Superior temporal gyrus (tissue), 1 donor: ENCODE data around the gene SIDT2.
A peak's percentile ranks its signal among the peaks of the same experiment; 100 is the strongest.

Experiments used
- DNase-seq: peaks from one replicate; pipeline ENCODE4 v3.0.0-alpha.2; 2016; ENCODE audit errors: extremely low spot score

The SIDT2 gene

DNA sequence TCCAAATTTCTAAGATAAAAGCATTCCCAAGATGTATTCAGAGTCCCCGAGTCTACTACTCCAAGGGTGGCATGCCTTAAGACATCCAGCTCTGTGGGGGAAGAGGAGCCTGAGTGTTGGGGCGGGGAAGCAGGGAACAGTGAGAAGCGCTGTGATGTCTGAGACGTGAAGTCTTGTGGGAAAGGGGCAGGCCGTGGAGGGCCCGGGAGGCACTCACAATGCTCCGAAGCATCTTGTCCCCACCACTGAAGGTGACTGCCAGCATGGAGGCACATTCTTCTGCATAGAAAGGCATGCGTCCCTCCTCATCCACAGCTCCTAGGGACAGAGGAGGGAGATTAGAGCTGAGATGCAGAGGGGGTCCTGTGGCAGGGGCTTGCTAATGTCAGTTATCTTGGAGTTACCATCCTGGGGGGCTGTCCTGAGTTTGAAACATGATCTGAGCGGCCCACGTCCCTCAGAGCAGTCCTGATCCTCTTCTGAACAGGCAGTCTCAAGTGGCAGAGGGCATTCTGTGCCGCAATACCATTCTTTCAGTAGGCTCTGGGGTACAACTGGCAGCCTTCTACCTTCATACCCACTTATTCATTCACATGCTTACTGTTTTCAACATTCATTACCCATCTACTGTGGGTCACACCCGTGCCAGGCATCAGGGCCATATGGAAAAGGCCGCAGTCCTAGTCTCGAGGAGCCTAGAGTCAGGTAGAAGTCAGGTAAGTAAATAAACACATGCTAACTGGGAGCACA, 44.6 kb downstream of the SIDT2 start:
- DNase-seq, result no peak

DNA sequence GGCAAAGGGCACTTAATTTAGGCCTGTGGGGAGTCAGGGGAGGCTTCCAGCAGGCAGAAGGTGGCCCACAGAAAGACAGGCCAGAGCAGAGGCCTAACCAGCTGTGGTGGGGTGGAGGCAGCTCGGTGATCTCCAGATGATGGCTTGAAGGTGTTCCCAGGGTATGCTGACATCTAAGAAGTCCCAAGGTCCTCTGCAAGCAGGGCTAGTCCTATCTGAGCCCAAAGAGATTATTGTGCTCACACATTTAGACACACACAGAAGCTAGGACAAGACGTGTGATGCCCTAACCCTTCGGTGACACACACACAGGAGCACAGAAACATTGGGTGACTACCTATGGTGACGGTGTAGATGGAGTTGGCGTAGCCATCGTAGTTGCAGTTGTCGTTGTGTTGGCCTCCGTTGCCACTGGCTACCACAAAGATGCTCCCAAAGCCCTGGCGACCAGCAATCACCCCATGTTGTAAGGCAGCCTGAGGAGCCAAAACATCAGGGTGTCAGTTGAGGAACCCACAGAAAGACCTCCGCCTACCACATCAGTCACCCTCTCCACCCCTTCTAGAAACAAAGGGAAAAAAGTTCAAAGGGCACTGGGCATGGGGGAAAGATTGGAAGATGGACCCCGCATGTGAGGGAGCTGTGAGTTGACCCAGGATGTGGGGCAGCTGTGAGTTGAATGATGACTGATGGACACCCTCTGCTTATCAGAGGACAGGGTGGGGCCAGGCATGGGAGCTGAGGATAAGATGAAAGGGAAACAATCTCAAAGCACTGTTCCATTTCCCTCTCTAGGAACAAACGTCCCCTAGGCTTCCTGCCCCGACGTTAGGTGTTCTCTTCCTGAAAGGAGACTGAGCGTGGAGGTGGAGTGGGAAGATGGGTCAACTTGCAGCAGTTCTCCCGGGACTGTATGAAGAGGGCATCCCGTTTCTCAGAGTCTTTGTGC, 45.5 kb downstream of the SIDT2 start:
- no peak for DNase-seq

DNA sequence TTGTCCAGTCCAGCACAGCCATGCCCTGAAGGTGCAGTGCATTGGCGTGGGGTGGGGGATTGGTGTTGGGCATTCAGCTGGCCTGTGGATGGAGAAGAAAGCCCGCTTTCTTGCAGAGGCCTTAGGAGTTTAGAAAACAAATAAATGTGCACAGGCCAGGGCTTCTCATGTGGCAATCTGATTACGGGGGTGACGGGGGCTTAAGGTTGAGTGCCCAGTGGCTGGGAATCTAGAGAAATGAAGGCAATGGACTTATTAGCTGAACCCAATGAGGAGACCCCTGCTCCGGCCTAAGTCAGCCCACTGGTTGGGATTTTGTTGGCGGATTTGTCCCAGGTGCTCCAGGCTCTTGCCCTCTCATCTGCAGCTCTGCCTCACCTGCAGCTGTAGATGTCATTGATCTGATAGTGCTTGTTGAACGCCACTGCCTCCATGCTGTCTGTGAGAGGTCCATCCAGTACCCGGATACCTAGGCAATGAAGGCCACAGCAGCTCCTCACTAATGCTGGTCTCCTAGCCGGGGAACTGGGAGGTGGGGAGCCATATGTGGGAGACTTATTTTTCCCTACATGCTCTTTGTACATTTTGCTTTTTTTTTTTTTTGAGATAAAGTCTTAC, 47.1 kb downstream of the SIDT2 start:
- DNase-seq, result no peak

DNA sequence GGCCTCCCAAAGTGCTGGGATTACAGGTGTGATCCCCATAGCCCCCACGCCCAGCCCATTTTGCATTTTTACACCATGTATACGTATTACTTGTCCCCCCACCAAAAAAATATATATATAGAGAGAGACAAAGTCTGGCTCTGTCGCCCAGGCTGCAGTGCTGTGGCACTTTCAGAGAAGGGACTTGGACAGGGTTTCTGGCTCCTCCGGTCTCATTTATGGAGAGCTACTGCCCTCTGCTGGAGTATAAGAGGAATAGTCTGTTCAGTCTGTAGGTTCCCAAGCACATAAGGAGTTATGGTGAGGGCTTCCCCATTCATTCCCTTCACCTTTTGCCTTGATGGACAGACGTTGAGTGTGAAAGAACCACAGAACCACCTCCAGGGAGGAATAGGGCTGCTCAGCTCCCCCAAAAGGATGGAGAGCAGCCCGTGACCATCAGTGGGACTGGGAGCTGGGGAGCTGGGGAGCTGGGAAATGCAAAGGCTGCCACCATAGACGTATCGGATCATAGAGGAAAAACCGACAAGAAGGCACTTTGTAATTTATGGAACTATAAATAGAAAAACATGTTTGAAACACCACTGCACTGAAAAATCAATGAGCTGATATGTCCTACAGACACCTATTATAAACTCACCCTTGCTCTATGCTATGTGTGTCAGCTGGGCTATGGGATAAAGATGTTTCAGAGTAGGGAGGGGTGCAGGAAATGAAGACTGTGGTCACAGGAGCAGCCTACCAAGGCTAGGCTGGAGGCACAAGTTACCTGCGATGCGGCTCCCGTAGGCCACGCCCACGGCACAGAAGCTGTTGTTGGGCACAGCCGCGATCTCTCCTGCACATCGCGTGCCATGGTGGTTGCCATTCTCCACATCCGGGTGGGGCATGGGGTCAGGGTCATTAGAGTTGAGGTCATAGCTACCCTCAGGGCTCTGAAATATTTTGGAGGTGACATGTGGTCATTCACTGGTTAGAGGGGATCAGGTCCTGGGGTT, 48.1 kb downstream of the SIDT2 start:
- DNase-seq, result peak; percentile 95

DNA sequence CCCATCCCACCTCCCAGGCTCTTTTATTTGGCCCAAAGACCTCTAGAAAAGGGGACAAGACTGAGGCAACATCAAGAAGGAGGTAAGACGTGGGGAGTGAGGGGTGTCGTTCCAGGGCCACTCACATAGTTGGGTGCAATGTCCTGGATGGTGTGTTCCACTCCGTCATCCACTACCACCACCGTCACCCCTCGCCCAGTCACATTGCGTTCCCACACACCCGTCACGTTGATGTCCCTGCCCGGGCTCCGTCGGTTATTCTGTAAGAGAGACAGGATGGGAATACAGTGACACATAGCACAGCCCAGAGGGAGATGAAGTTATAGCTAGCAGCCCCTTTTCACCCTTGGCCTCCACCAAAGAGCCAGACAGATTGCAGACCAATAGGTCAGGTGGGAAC, 49.5 kb downstream of the SIDT2 start:
- DNase-seq, result no peak

DNA sequence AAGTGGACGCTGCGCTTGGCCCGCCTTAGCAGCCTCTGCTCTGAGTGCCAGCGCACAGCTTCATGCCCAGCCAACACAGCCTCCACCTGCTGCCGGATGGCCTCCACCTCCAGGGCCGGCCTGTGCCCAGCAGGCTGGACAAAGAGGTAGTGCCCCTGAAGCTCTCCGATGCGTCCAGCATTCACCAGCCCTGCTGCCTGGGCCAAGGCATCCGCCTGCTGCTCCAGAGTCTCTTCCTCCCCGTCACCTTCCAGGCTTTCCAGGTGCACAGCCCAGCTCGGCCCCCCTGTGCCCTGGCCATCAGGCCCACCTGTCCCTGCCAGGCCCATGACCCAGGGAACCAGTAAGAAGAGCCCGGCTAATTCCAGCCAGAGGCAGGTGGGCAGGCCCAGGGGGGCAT, 50.9 kb downstream of the SIDT2 start:
- DNase-seq, result no peak

DNA sequence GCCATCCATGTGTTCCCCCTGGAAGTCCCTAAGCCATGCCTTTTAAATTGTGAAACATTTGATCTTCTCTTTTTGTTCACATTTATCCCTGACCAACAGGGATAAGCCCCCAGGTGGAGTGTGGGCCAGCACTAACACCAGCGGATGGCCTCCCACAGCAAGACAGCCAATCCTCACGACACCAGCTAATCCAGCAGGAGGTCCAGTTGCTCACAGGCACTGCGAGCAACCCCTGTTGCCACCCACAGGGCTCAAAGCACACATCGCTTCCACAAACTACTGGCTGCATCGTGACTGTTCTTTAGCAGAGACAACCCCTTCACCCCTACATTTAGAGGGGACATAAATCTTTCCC, 51.4 kb downstream of the SIDT2 start:
- no peak for DNase-seq

DNA sequence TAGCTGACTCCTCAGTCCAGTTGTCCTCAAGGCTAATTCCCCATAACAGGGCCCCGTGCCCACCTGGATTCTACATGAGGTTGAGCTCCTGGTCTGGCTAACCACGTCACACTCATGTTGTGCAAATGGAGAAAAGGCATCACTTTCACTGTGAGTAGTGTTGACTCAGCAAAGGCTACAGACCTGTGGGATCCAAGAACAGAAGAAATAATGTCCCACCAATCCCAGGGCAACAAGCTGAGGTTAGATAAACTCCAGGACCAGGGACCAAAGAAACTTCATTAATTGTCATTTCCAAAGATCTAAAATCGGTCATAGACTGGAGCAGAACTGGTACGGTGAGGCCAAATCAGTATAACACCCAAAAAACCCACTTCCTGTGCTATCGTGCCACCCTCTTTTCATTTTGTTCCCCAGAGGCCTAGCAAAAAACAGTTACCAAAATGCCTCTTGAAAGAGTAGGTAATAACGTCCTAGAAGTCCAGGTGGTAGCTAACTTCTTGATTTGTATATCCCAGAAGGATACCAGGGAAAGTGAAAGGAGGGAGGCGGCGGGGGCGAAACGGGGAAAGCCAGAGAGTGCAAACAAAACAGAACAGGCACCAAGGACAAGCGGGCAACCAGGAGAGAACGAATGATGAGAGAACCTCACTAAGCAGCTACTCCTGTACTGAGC, 51.9 kb downstream of the SIDT2 start:
- no peak for DNase-seq

DNA sequence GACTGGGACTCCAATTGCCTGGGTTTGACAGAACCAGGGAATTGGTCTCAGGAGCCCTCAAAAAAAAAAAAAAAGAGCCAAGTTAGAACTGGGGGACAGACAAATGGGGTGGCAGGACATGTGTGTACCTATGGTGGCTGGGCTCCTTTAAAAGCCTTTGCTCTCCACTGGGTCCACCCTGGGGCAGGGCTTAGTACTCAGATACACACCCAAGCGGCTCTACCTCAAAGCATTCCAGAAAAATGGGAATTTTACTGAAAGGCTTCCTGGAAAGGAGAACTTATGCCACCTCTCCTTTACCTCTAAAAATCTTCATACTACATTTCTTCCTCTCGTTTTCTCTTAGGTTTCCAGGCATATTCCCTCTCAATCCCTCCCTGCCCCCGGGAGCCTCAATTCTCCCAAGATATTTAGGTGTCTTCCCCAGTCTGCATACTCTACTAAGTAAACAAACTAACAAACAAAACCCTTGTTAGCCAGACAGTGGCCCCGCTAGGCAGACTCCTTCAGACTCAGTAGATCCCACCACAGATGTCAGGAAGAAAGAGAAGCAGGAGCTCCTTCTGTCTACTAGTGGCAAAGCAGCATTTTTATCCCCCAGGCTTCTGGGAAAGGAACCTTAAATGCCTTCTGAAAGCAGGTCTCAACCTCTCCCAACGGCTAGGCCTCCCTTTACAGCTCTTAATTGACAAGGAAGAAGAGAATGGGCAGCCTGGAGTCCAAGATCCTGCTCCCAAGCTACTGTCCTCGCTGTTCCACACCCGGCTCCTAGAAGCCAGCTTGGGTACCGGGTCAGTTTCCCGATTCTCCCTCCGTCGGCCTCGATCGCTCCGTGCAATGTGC, 52.7 kb downstream of the SIDT2 start:
- no peak for DNase-seq

DNA sequence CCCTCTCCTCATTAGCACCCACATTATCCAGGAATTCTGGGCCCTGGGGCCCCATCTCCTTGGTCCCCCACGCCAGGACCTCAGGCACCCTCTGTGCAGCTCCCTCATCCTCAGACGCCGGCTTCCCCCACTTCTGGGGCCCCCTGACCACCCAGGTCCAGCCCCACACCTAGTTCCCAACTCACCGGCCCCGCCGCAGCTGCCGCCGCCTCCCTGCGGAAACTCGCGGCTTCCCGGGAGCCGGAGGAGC, 53.2 kb downstream of the SIDT2 start, which contains the start of gene PCSK7:
TSS of gene PCSK7 (minus strand) at position 232 of the 250 bp plus-strand sequence. CDS start 2,229 bp downstream, outside the sequence.
- DNase-seq, result no peak

DNA sequence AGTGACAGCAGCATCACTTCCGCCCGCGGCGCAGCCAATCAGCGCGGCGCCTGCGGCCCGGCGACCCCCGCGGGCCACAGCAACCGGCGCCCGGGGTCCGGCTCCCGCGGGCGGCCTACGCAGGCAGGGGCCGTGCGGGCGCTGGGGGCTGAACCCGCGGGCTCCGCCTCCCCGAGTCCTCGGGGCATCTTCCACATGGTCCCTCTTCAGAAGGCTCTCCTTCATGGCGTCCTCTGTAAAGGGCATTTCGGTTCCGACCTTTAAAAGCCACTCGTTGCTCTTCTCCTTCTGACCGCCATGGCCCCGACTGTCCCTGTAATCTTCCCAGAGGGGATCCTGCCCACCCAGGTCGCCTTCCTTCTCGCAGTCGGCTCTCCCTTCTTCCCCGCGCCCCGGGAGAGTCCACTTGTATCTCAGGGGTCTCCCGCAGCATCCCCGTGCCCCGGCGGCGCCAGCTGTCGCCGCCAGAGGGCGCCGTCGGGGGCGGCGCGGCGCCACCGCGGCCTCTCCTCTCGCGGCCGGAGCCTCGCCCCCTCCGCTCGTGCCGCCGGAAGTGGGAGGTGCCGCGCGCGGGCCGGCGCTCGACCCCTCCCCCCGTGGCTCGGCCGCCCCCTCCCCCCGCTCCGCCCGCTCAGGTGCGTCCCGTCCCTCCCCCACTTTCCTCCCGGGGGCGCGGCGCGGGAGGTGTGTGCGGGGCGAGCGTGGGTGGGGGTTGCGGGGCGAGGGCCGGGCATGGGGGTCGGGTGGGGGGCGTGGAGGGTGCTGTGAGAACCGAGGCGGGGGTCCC, 53.7 kb downstream of the SIDT2 start, which contains the start of gene RNF214:
TSS of gene RNF214 (plus strand) at position 580 of the 787 bp plus-strand sequence. CDS start 1,602 bp downstream, outside the sequence.
- DNase-seq, result peak; percentile 80

DNA sequence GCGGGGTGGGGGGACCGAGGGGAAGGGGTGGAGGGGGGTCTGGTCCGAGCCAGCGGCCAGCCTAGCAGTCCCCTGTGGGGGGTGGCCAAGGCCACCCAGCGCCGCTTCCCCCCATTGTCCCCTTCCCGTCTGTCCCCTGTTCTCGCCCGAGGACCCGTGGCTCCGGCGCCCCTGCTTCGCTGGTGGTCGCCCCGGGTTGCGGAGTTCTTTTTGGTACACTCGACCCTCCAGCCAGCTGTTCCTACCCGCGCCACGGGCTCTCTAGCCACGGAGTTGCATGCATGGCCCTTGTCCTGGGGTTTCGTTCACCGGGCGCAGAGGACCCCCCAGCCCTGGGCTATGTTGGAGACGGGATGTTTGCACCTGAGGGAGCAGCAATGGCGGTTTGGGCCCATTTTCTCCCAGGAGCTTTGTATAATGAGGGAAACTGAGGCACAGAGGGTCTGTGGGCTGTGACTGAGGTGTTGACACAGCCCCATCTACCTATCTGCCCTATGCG, 54.4 kb downstream of the SIDT2 start:
- no peak for DNase-seq

DNA sequence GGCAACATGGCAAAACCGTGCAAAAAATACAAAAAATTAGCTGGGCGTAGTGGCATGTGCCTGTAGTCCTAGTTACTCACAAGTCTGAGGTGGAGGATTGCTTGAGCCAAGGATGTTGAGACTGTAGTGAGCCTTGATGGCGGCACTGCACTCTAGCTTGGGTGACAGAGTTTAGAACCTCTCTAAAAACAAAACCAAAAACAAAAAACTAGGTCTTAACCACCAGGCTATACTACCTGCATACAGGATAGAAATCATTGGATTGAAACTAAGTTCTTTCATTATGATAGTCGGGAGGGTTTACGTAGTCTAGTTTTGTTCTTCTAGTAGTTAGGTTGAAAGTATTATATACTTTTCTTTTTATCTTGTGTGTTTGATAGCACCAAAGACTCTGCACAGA, 59.7 kb downstream of the SIDT2 start:
- no peak for DNase-seq

DNA sequence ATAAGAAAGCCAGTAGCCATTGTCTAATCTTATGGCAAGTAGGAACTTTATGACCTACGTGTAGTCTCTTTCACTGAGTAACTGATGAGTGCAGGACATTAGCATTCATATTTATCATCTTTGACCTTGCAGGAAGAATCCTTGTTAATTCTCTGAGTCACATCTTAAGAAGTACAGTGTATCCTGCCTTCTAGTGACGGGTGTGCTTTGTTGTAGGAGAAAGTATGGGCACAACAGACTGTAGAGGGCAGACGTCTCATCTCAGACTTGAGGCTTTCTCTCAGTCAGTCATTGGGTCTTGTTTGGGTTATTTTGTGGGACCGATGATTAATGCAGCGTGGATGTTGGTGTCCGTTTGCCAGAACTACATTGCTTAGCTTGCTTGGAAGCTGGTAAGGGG, 60.8 kb downstream of the SIDT2 start:
- no peak for DNase-seq
